Activated T-cell treated with anti-CD3 and anti-CD28 coated beads, Interleukin-2, amount 50 U/mL, for 72 hours (primary cell): Measurements from ENCODE around the gene SSR3. TPM values are rescaled to one million over a fixed set of nuclear protein-coding genes. Genes with fewer than 3 reads are reported as not detected.
"Not testable (repeated sequence)": the region's sequence is repeated elsewhere in the genome, so short reads cannot be mapped to it uniquely, and the experiment has no call there.

Source experiments
- ATAC-seq, 2 donors: fragments of 150-1000 bp; cut with Tn5 transposase; replicated peaks in 1 of 2; 2 replicates each; pipeline ENCODE4 v1.10.0; 2021; ENCODE audit warnings: moderate library complexity in 2 of 2, mild to moderate bottlenecking in 1 of 2
- DNase-seq, 2 donors: peaks; one replicate each; pipeline ENCODE4 v3.0.0; 2021 to 2022; ENCODE audit warnings: mixed read lengths in 1 of 2
- H3K27ac Mint-ChIP-seq: one replicate; pipeline ENCODE4 v1.8.0; 2022; ENCODE audit warnings: mild to moderate bottlenecking, moderate library complexity, mixed read lengths
- H3K27me3 Mint-ChIP-seq: one replicate; pipeline ENCODE4 v1.8.0; 2022; ENCODE audit warnings: low read depth, mixed read lengths
- H3K36me3 Mint-ChIP-seq, 2 donors: one replicate each; pipeline ENCODE4 v1.8.0; 2022; ENCODE audit warnings: mixed read lengths in 2 of 2, mild to moderate bottlenecking in 1 of 2; ENCODE audit not compliant: insufficient read depth in 2 of 2
- H3K4me1 Mint-ChIP-seq: one replicate; pipeline ENCODE4 v1.8.0; 2022; ENCODE audit warnings: low read depth, mixed read lengths
- H3K4me3 Mint-ChIP-seq, 2 donors: one replicate each; pipeline ENCODE4 v1.8.0; 2022; ENCODE audit warnings: mild to moderate bottlenecking in 2 of 2, mixed read lengths in 2 of 2, moderate library complexity in 2 of 2
- H3K9me3 Mint-ChIP-seq, 2 donors: one replicate each; pipeline ENCODE4 v1.8.0; 2022; ENCODE audit warnings: mixed read lengths in 2 of 2
- total RNA-seq, 2 donors: library from RNA; stranded (reverse); gene quantifications; one replicate each; pipeline ENCODE4 v1.2.3, GENCODE V29; 2022

Gene SSR3
- 100 to 1,000 TPM; 189 to 204 TPM for total RNA-seq

- Mint-ChIP-seq H3K9me3 (no peaks in the 10 kb centered on the region), H3K4me1 (peaks cover 51% of the 10 kb centered on the region)
Measured at GRCh38 chr3:156554842-156555687, at the start of gene SSR3. TSS of gene SSR3 (minus strand) at chr3:156555117. CDS start at chr3:156555089, 28 bp downstream.

DNA sequence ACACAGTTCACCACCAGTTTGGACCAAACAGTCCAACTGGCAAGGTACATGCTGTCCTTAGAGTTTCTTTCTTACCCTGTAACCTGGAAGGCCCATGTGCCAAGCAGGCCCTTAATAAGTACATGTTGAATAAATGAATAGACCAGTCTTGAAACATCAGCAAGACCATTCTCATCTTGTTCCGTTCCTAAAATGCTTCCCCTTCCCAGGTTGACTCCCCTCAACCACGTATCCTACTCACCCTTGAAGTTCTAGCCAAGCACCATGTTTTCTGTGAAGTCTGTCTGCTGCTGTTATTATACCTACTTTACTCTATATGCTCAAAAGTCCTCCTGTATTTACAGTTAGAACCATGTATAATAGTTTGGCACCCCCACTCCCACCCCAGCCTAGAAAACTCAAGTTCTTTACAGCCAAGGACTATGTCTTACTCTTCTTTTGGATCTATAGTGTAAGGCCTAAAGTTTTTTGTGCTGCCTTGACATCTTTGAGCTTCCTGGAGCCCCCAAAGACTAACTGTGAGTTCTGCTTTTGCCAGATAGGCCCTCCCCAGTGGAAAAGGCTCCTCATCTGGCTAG, 49.2 kb upstream of the SSR3 start:
- Mint-ChIP-seq H3K36me3 (no peaks in the 10 kb centered on the region), H3K27ac (no peak overlapping the region), H3K4me3 (no peak overlapping the region), H3K9me3 (no peaks in the 10 kb centered on the region), H3K4me1 (peaks cover 18% of the 10 kb centered on the region), H3K27me3 (peaks cover 45% of the 10 kb centered on the region)
- ATAC-seq (no peak), DNase-seq (no peak)

More at GRCh38 chr3:156554842-156555687, at the start of gene SSR3:
- Mint-ChIP-seq H3K27ac (peak within 1 kb of the TSS; percentile 95), H3K27me3 (no peaks in the 10 kb centered on the region), H3K36me3 (peaks cover 6 to 26% of the 10 kb centered on the region in 2 donors), H3K4me3 (peak within 1 kb of the TSS; percentile 96 to 98)
- DNase-seq, result peak; percentile 99
- peak; percentile 98 to 99 for ATAC-seq

- Mint-ChIP-seq H3K27ac (no peak overlapping the region), H3K36me3 (no peaks in the 10 kb centered on the region), H3K4me3 (no peak overlapping the region), H3K9me3 (no peaks in the 10 kb centered on the region), H3K27me3 (peaks cover 39% of the 10 kb centered on the region), H3K4me1 (peaks cover 18% of the 10 kb centered on the region)
- DNase-seq (no peak), ATAC-seq (no peak)
Measured at GRCh38 chr3:156603379-156604017, 48.6 kb upstream of the SSR3 start.

DNA sequence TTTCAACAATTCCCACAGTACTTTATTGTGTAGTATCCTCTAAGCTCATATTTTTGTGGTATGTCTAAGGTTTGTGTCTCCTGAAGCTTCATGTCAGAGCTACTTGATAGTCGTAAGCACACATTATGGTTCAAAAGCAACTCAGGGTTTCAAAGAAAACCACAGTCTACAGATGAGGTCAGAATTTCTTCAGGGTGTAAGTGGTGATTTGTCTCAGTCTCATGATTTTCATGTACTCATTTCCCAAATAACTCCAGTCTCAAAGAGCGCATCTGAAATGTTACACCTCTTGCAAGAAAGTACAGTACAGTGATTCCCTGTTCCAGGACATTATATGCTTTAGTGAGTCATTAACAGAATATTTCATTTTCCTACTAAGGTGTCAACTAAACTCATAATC, 47.5 kb upstream of the SSR3 start:
- H3K9me3 Mint-ChIP-seq, result no peaks in the 10 kb centered on the region
- no peak overlapping the region for H3K4me3 Mint-ChIP-seq
- H3K27me3 Mint-ChIP-seq, result peaks cover 29% of the 10 kb centered on the region
- DNase-seq (peak in 1 of 2 donors; percentile 5), ATAC-seq (peak; percentile 92 to 97)
- H3K27ac Mint-ChIP-seq, result no peak overlapping the region
- H3K36me3 Mint-ChIP-seq, result no peaks in the 10 kb centered on the region
- H3K4me1 Mint-ChIP-seq, result peaks cover 18% of the 10 kb centered on the region

DNA sequence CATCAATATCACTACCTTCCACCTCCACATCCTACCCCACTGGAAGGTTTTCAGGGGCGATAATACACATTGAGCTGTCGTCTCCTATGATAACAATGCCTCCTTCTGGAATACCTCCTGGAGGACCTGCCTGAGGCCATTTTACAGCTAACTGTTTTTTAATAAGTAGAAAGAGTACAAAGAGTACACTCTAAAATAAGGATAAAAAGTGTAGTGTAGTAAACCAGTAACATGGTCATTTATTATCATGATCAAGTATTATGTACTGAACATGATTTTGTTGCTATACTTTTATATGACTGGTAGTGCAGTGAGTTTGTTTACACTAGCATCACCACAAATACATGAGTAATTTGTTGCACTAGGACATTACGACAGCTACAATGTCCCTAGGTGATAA, 46.6 kb upstream of the SSR3 start:
- Mint-ChIP-seq H3K4me1 (peaks cover 13% of the 10 kb centered on the region), H3K9me3 (no peaks in the 10 kb centered on the region), H3K36me3 (no peaks in the 10 kb centered on the region), H3K27ac (no peak overlapping the region), H3K4me3 (no peak overlapping the region), H3K27me3 (peaks cover 34% of the 10 kb centered on the region)
- DNase-seq (no peak), ATAC-seq (no peak)

- no peak for ATAC-seq
- no peak overlapping the region for H3K27ac Mint-ChIP-seq
- no peak for DNase-seq
- peaks cover 33% of the 10 kb centered on the region for H3K27me3 Mint-ChIP-seq
- H3K4me3 Mint-ChIP-seq, result no peak overlapping the region
- peaks cover 13% of the 10 kb centered on the region for H3K4me1 Mint-ChIP-seq
- no peaks in the 10 kb centered on the region for H3K36me3 Mint-ChIP-seq
- no peaks in the 10 kb centered on the region for H3K9me3 Mint-ChIP-seq
Measured at GRCh38 chr3:156600834-156601233, 45.9 kb upstream of the SSR3 start.

DNA sequence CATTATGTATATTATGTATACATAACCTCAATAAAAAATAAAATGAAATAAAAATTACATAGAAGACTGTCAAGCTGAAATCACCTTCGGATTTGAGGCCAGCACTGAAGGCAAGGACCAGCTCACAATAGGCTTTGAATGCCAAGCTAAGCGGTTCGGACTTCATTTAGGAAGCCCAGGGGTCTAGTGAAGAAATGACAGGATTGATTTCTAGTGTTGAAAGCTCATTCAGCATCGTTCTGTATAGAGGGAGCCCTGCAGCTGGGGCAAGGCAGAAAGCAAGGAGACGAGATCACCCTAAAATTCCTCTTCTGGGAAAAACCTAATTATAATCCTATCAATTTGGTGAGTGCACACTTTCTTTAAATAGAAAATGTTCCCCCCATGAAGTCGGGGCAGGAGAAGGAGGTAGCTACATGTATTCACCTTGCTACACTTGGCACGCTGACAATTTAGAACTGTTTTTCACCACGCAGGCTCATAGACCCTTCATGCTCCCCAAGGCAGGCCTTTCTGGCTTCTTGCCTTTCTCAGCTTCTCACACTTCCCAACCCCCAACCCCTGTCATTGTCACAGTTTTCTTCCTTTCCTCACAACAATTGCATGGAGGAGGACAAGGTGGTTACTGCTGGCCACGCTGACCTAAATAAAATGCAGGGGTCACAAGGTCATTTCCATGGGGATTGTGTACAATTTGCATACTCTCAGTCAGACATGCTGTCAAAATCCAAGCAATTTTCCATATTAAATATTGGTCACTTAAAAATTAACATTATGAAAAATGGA, 44.4 kb upstream of the SSR3 start:
- no peaks in the 10 kb centered on the region for H3K9me3 Mint-ChIP-seq
- H3K4me3 Mint-ChIP-seq, result no peak overlapping the region
- no peak overlapping the region for H3K27ac Mint-ChIP-seq
- no peaks in the 10 kb centered on the region for H3K36me3 Mint-ChIP-seq
- DNase-seq (no peak), ATAC-seq (no peak)
- peaks cover 18% of the 10 kb centered on the region for H3K27me3 Mint-ChIP-seq
- peaks cover 13% of the 10 kb centered on the region for H3K4me1 Mint-ChIP-seq

DNA sequence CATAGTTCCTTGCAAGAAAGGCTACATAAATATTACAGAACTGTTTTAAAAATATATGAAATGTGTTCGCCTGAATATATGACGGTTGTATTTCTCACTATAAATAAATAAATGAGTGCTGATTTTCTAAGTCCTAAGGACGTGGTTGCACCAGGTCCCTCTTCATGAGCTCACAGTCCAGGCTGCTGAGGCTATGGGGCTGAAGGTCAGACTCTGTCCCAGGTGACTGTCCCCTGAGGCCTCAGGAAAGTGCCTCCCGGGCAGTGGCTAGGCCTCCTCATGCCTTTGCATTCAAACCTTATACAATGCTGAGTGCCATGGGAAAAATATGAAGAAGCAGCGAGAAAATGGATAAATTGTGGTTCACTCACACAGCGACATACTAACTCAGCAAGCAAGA, 43.5 kb upstream of the SSR3 start:
- Mint-ChIP-seq H3K36me3 (no peaks in the 10 kb centered on the region), H3K9me3 (no peaks in the 10 kb centered on the region), H3K27me3 (peaks cover 15% of the 10 kb centered on the region), H3K4me3 (no peak overlapping the region), H3K4me1 (peaks cover 13% of the 10 kb centered on the region), H3K27ac (no peak overlapping the region)
- DNase-seq (no peak), ATAC-seq (no peak)

GRCh38 chr3:156594219-156594683, 39.3 kb upstream of the SSR3 start:
- DNase-seq (no peak), ATAC-seq (no peak)
- Mint-ChIP-seq H3K27ac (no peak overlapping the region), H3K4me1 (no peaks in the 10 kb centered on the region), H3K27me3 (peaks cover 15% of the 10 kb centered on the region), H3K36me3 (no peaks in the 10 kb centered on the region), H3K4me3 (no peak overlapping the region), H3K9me3 (peaks cover 0 to 2% of the 10 kb centered on the region in 2 donors)

- DNase-seq (no peak), ATAC-seq (no peak)
- H3K27ac Mint-ChIP-seq, result no peak overlapping the region
- H3K36me3 Mint-ChIP-seq, result no peaks in the 10 kb centered on the region
- H3K4me3 Mint-ChIP-seq, result no peak overlapping the region
- H3K9me3 Mint-ChIP-seq, result peaks cover 0 to 2% of the 10 kb centered on the region in 2 donors
- no peaks in the 10 kb centered on the region for H3K4me1 Mint-ChIP-seq
- H3K27me3 Mint-ChIP-seq, result peaks cover 15% of the 10 kb centered on the region
Measured at GRCh38 chr3:156593814-156594213, 38.9 kb upstream of the SSR3 start.

GRCh38 chr3:156589806-156590205, 34.9 kb upstream of the SSR3 start:
- not testable (repeated sequence) for H3K27me3 Mint-ChIP-seq, H3K4me1 Mint-ChIP-seq, H3K36me3 Mint-ChIP-seq, H3K27ac Mint-ChIP-seq, H3K4me3 Mint-ChIP-seq, DNase-seq, H3K9me3 Mint-ChIP-seq, ATAC-seq

GRCh38 chr3:156587760-156588069, 32.8 kb upstream of the SSR3 start:
- H3K4me1 Mint-ChIP-seq, result peaks cover 12% of the 10 kb centered on the region
- H3K27ac Mint-ChIP-seq, result no peak overlapping the region
- no peaks in the 10 kb centered on the region for H3K27me3 Mint-ChIP-seq
- no peak overlapping the region for H3K4me3 Mint-ChIP-seq
- DNase-seq (no peak), ATAC-seq (no peak)
- H3K36me3 Mint-ChIP-seq, result no peaks in the 10 kb centered on the region
- H3K9me3 Mint-ChIP-seq, result peaks cover 0 to 2% of the 10 kb centered on the region in 2 donors
